Activated CD4-positive, alpha-beta T cell treated with anti-CD3 and anti-CD28 coated beads, Interleukin-2, amount 10 ng/mL, durations not matched to agents 7 days and 5 days (primary cell): ENCODE measurements around the gene PTPN2. TPM values are rescaled to one million over a fixed set of nuclear protein-coding genes. Genes with fewer than 3 reads are reported as not detected.

ENCODE experiments used
- CTCF ChIA-PET: fragments of 350-600 bp; sonication (Branson Sonifier 250); formaldehyde crosslinking; loops from one replicate; lab custom pipeline; 2021; ENCODE audit warnings: antibody characterized with exemption; lab: Charles Lee
- POLR2A ChIA-PET: fragments of 350-600 bp; sonication (Branson Sonifier 250); formaldehyde crosslinking; loops from one replicate; lab custom pipeline; 2021; ENCODE audit warnings: antibody characterized with exemption; lab: Charles Lee
- DNase-seq: peaks from one replicate; pipeline ENCODE4 v3.0.0-alpha.2; 2020
- H3K27ac Mint-ChIP-seq: one replicate; pipeline ENCODE4 v1.8.0; 2021; ENCODE audit warnings: mild to moderate bottlenecking, moderate library complexity, mixed read lengths
- H3K27me3 Mint-ChIP-seq: one replicate; pipeline ENCODE4 v1.8.0; 2021; ENCODE audit warnings: mixed read lengths
- H3K36me3 Mint-ChIP-seq: one replicate; pipeline ENCODE4 v1.8.0; 2021; ENCODE audit warnings: low read depth, mixed read lengths
- H3K4me1 Mint-ChIP-seq: one replicate; pipeline ENCODE4 v1.8.0; 2021; ENCODE audit warnings: mixed read lengths
- H3K4me3 Mint-ChIP-seq: one replicate; pipeline ENCODE4 v1.8.0; 2021; ENCODE audit warnings: mild to moderate bottlenecking, moderate library complexity, mixed read lengths
- H3K9me3 Mint-ChIP-seq: one replicate; pipeline ENCODE4 v1.8.0; 2021; ENCODE audit warnings: mixed read lengths
- total RNA-seq, 2 experiments: library from RNA; stranded (reverse); gene quantifications; one replicate each; pipeline ENCODE4 v1.2.3, GENCODE V29; 2021

Gene PTPN2
- total RNA-seq, 2 experiments from 2014 or later = 61.0 to 69.7 TPM

DNA sequence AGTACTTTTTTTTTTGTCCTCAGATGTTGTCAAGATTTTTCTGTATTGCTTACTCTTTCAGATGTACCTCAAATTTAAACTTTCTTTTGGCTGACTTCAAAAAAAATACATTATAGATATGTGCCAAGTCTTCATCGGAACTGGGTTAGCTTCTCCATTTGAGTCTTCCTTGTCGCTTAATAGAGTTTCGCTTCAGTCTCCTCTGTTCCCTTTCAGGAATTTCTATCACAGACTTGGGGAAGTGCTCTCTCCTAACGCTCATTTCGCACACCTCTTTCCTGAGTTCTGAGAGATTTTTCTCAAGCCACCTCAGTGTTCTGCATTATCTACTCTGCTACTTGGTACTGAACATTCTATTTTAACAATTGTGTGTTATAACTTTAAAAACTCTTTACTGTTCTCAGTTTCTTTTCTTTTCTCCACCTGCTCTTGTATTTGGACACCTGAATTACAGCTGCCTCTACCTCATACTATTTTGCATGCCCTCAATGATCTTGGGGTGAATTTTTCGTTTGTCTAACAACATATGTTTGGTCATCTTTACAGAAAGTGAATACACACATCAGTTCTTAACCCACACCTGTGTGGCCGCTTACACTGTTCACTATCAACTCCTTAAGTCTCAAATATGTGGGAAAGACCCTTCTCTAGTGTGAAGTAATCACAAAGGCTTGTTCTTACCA, 16.5 kb downstream of the PTPN2 start:
- CTCF ChIA-PET = interaction anchor here (1.1 to 1.5 kb wide), 2 partner anchors 10 to 14 kb away, joined by 3 to 4 read pairs; no protein-coding TSS in a partner anchor

DNA sequence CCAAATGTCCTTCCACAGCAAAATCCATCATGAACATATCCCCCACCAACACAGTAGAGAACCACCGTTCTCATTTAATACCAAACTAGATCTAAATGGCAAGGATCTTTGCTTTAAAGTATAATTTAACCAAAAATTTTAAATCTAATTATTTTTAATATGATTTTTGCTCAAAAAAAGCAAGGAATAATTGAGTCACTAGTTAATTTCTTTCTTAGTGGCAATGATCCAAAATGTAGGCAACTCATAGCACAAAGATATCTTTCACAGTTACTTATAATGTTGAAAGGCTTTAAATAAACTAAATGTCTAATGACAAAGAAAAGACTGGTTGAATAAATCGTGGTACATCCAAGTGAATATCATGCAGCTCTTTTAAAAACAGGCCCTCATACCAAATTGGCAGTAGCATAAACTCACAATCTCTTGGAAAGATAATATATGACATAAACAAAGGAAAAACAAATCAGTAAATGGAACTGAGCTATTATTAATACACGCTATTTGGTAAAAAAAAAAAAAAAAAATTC, 20.3 kb downstream of the PTPN2 start:
- POLR2A ChIA-PET = no interaction called here
- DNase-seq = no peak

More for the DNA sequence above, 16.5 kb downstream of the PTPN2 start:
- no peaks in the 10 kb centered on the region for H3K9me3 Mint-ChIP-seq
- POLR2A ChIA-PET = no interaction called here
- H3K27me3 Mint-ChIP-seq = no peaks in the 10 kb centered on the region
- H3K4me1 Mint-ChIP-seq = peaks cover 29% of the 10 kb centered on the region
- peaks cover 12% of the 10 kb centered on the region for H3K36me3 Mint-ChIP-seq
- no peak overlapping the region for H3K4me3 Mint-ChIP-seq
- H3K27ac Mint-ChIP-seq = no peak overlapping the region
- DNase-seq = no peak

DNA sequence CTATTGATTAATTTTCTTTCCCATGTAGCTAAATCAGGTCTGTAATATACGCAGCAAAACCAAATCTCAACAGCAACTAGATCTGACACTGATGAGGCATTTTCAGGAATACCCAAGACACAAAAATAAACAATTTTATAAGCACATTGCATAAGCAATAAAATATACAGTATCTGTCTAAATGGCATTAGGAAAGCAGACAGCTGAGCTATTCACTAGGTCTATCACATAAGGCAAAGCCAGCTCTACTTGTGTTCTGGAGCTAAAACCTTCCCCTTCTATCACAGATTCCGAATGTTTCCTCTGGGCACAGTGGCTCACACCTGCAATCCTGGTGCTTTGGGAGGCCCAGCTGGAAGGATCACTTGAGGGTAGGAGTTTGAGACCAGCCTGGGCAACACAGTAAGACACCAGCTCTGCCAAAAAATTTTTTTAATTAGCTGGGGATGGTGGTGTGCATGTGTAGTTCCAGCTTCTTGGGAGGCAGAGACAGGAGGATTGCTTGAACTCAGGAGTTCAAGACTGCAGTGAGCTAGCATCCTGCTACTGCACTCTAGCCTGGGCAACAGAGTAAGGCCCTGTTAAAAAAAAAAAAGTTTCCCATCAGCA, 21.1 kb downstream of the PTPN2 start:
- DNase-seq = no peak
- Mint-ChIP-seq H3K36me3 (peaks cover 14% of the 10 kb centered on the region), H3K27ac (no peak overlapping the region), H3K27me3 (no peaks in the 10 kb centered on the region), H3K4me1 (peaks cover 54% of the 10 kb centered on the region), H3K9me3 (no peaks in the 10 kb centered on the region), H3K4me3 (no peak overlapping the region)
- CTCF ChIA-PET = interaction anchor here (0.6 to 2.0 kb wide), 8 partner anchors 13 to 146 kb away, joined by 3 to 12 read pairs (median 4); no protein-coding TSS in a partner anchor
- POLR2A ChIA-PET = interaction anchor here (0.6 kb wide), 1 partner anchor 89 kb away, joined by 6 read pairs; no protein-coding TSS in a partner anchor

More for the DNA sequence above, 20.3 kb downstream of the PTPN2 start:
- Mint-ChIP-seq H3K36me3 (peaks cover 13% of the 10 kb centered on the region), H3K4me3 (no peak overlapping the region), H3K9me3 (no peaks in the 10 kb centered on the region), H3K27me3 (no peaks in the 10 kb centered on the region), H3K4me1 (peaks cover 50% of the 10 kb centered on the region), H3K27ac (no peak overlapping the region)
- CTCF ChIA-PET = interaction anchor here (0.6 to 2.0 kb wide), 6 partner anchors 11 to 27 kb away, joined by 3 to 12 read pairs (median 6); no protein-coding TSS in a partner anchor

DNA sequence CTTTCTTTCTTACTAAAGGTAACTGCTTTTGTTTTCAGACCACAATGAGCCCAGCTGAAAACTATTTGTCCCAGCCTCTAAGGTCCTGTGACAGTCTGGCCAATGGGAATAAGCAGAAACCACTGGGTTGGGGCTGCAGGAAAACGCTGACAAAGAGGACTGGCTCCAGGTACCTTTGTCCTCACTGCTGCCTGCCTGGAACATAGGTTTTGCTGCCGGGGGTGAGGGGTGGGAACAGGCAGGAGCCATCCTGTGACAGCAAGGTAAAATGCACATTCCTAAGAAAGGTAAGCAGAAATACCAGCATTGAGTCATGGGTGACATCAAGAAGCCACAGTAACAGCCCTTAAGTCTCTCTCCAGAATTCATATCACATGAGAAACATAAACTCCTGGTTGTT, 21.6 kb downstream of the PTPN2 start:
- peaks cover 14% of the 10 kb centered on the region for H3K36me3 Mint-ChIP-seq
- POLR2A ChIA-PET = interaction anchor here (0.6 kb wide), 1 partner anchor 88 kb away, joined by 6 read pairs; no protein-coding TSS in a partner anchor

DNA sequence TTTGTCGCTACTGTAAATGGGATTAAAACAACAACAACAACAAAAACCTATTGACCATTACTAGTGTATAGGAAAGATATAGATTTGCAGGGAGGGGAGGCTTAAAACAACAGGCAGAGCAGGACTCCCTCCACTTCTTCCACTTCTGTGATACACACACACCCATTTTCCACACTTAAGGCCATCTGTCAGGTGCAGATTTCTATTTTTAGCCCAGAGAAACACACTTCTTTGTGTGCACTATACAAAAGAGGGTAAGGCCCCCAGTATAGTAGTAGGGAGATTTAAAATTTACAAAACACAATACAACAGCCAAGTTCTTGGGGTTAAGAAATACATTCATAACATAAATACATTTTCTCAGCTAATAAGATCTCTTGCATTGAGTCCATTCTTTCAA, 22.4 kb downstream of the PTPN2 start:
- H3K4me1 Mint-ChIP-seq = peaks cover 61% of the 10 kb centered on the region

More for the DNA sequence above, 21.6 kb downstream of the PTPN2 start:
- H3K4me1 Mint-ChIP-seq = peaks cover 55% of the 10 kb centered on the region
- H3K4me3 Mint-ChIP-seq = no peak overlapping the region
- no peaks in the 10 kb centered on the region for H3K9me3 Mint-ChIP-seq
- no peaks in the 10 kb centered on the region for H3K27me3 Mint-ChIP-seq
- CTCF ChIA-PET = interaction anchor here (0.6 to 2.0 kb wide), 8 partner anchors 12 to 146 kb away, joined by 3 to 12 read pairs (median 3); no protein-coding TSS in a partner anchor
- no peak for DNase-seq
- peak overlapping the region; percentile 69 for H3K27ac Mint-ChIP-seq

DNA sequence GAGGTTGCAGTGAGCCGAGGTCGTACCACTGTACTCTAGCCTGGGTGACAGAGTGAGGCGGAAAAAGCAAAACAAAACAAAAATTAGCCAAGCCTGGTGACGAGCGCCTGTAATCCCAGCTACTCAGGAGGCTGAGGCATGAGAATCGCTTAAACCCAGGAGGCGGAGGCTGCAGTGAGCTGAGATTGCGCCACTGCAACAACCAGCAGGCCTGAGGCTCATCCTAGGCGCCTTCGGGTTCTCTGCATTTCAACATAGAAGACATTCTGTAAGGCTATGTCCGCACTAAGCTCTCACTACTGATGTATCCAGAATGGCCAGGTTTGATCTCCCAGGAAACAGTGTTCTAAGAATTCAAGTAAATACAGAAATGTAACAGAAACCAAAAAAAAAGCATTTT, 23.5 kb downstream of the PTPN2 start:
- no peaks in the 10 kb centered on the region for H3K9me3 Mint-ChIP-seq
- DNase-seq = no peak
- H3K27ac Mint-ChIP-seq = peak overlapping the region; percentile 57
- H3K36me3 Mint-ChIP-seq = peaks cover 25% of the 10 kb centered on the region
- no peak overlapping the region for H3K4me3 Mint-ChIP-seq
- CTCF ChIA-PET = interaction anchor here (2.1 to 2.7 kb wide), 2 partner anchors 16 to 23 kb away, joined by 6 to 9 read pairs; partner anchors contain the start of gene PTPN2
- H3K4me1 Mint-ChIP-seq = peaks cover 66% of the 10 kb centered on the region
- POLR2A ChIA-PET = no interaction called here
- H3K27me3 Mint-ChIP-seq = no peaks in the 10 kb centered on the region

More for the DNA sequence above, 22.4 kb downstream of the PTPN2 start:
- POLR2A ChIA-PET = no interaction called here
- Mint-ChIP-seq H3K36me3 (peaks cover 18% of the 10 kb centered on the region), H3K27me3 (no peaks in the 10 kb centered on the region), H3K9me3 (no peaks in the 10 kb centered on the region), H3K4me3 (no peak overlapping the region), H3K27ac (no peak overlapping the region)
- CTCF ChIA-PET = interaction anchor here (0.6 to 1.1 kb wide), 3 partner anchors 9 to 72 kb away, joined by 3 read pairs; no protein-coding TSS in a partner anchor
- DNase-seq = no peak

DNA sequence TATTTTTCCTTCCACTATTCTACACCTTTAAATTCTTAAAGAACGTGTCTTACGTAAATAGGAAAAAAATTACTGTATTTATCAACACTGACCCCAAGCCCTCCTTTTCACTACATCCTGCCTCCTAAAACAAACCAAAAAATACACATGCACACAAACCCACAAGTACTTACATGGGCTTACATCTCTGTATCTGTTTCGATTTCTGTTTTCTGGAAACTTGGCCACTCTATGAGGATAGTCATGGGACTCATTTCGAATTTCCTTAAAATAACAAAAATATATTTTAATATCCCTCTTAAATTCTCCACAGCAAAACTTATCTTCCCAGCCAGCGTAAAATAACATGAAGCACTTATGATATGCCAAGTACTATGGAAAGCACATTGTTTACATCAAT, 25.0 kb downstream of the PTPN2 start:
- ChIA-PET CTCF (interaction anchor here (2.1 to 2.7 kb wide), 2 partner anchors 14 to 24 kb away, joined by 6 to 9 read pairs; partner anchors contain the start of gene PTPN2), POLR2A (no interaction called here)
- peak overlapping the region; percentile 71 for H3K27ac Mint-ChIP-seq
- no peaks in the 10 kb centered on the region for H3K9me3 Mint-ChIP-seq
- H3K27me3 Mint-ChIP-seq = no peaks in the 10 kb centered on the region
- H3K36me3 Mint-ChIP-seq = peaks cover 35% of the 10 kb centered on the region
- no peak overlapping the region for H3K4me3 Mint-ChIP-seq
- H3K4me1 Mint-ChIP-seq = peaks cover 72% of the 10 kb centered on the region
- no peak for DNase-seq

DNA sequence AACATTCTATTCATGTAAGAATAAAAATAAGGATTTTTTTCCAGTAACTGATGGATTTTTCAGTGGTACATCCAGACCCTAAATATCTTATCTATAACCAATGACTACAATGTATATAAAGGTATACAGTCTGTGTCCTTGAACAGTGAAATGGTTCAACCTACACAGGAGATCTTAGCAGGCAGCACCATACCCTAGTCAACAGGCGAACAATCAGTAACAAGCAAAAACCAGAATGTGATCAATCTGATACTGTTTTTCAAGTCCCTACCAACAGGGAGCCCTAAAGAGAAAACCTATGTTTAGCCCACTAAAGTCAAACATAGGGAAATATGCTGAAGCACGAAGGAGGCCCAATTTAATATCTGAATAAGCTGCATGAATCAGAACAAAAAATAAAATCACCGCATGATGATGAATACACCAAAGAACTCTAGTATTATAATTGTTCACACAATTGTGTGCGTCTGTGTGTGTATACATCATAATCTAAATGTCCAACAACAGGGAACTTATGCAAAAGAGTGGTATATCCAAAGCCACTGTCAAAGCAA, 26.0 kb downstream of the PTPN2 start:
- H3K27ac Mint-ChIP-seq = peak overlapping the region; percentile 76
- no peak overlapping the region for H3K4me3 Mint-ChIP-seq
- no peaks in the 10 kb centered on the region for H3K9me3 Mint-ChIP-seq
- peaks cover 73% of the 10 kb centered on the region for H3K4me1 Mint-ChIP-seq
- CTCF ChIA-PET = interaction anchor here (0.9 to 2.7 kb wide), 3 partner anchors 8 to 25 kb away, joined by 3 to 9 read pairs (median 7); partner anchors contain the start of gene PTPN2
- DNase-seq = no peak
- POLR2A ChIA-PET = interaction anchor here (0.6 kb wide), 1 partner anchor 18 kb away, joined by 4 read pairs; no protein-coding TSS in a partner anchor
- no peaks in the 10 kb centered on the region for H3K27me3 Mint-ChIP-seq
- H3K36me3 Mint-ChIP-seq = peaks cover 42% of the 10 kb centered on the region

DNA sequence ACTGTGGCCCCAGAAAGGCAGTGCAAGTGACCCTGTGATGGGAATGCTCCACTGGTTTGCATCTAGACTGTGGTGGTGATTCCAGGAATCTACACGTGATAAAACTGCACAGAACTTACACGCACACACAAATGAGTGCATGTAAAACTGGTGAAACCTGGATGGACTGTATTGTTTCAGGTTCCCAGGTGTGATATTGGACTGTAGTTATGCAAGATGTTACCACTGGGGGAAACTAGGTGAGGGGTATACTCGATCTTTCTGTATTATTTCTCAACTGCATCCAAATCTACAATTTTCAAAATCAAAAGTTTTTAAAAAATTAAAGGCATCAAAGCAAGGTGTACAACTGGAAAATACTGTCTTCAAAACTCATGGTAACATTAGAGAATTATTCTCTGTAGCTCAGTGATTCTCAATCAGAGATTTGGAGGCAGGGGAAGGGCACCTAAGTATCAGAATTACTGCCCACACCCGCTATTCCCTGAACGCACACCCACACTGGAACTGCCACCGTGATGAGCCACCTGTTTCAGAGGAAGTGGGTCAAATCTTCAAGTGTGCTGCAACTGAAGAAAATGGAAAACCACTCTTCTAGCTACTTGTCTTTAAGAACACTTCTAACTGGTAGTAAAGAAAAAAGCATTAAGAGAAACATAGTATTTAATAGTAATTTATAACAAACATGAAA, 26.7 kb downstream of the PTPN2 start:
- Mint-ChIP-seq H3K4me1 (peaks cover 69% of the 10 kb centered on the region), H3K27ac (peak overlapping the region; percentile 76), H3K9me3 (no peaks in the 10 kb centered on the region), H3K36me3 (peaks cover 44% of the 10 kb centered on the region), H3K4me3 (peak overlapping the region; percentile 42), H3K27me3 (no peaks in the 10 kb centered on the region)
- ChIA-PET CTCF (interaction anchor here (0.9 to 1.2 kb wide), 2 partner anchors 9 to 24 kb away, joined by 3 to 7 read pairs; no protein-coding TSS in a partner anchor), POLR2A (no interaction called here)
- peak; percentile 31 for DNase-seq

DNA sequence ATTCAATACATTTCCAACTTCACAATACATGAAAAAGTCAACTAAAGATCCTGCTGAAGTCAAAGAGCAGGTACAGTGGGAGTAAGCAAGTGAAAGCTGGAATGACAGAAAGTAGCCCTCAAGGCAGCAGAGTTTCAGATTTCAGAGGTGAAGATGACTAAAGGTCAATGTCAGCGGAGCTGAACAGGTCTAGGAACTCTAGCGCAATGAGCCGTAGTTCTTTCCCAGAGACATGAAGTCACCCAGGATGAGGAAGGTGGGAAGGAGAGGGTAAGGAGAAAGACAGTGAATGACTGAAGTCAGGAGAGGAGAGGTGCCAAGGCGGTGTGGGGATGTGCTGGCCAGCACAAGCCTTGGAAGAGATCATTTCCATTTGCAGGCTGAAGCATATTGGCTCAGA, 28.1 kb downstream of the PTPN2 start:
- H3K36me3 Mint-ChIP-seq = peaks cover 48% of the 10 kb centered on the region
- DNase-seq = no peak
- ChIA-PET POLR2A (interaction anchor here (0.6 kb wide), 1 partner anchor 13 kb away, joined by 3 read pairs; no protein-coding TSS in a partner anchor), CTCF (interaction anchor here (0.5 to 0.6 kb wide), 2 partner anchors 9 to 151 kb away, joined by 3 read pairs; no protein-coding TSS in a partner anchor)
- H3K27me3 Mint-ChIP-seq = no peaks in the 10 kb centered on the region
- no peak overlapping the region for H3K27ac Mint-ChIP-seq
- no peak overlapping the region for H3K4me3 Mint-ChIP-seq
- H3K4me1 Mint-ChIP-seq = peaks cover 61% of the 10 kb centered on the region
- no peaks in the 10 kb centered on the region for H3K9me3 Mint-ChIP-seq

DNA sequence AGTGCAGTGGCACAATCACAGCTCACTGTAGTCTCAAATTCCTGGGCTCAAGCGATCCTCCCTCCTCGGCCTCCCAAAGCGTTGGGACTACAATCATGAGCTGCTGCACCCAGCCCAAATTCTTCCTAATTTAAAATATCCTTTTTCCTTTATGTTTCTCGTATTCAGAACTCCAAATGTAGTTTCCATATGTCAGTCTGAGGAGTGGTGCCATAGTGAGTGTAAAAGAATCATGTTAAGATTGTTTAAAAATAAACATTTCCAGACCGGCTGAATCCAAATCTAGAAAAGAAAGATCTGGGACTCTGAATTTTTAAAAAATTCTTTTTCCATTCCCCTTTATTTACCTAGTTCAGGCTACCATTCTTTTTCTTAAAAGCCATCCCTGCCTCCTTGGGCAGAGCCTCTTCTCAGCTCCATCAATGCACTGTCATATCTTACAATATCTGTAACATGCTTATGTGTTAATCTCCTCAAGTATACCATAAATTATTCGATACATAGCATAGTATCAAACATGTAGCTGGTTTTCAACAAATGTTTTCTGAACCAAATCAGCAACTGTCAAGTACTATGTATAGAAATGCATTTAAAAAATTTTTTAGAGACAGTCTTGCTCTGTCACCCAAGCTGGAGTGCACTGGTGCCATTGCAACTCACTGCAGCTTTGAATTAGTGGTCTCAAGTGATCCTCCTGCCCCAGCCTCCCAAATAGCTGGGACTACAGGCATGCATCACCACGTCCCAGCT, 31.3 kb downstream of the PTPN2 start:
- Mint-ChIP-seq H3K27ac (no peak overlapping the region), H3K4me3 (no peak overlapping the region), H3K27me3 (no peaks in the 10 kb centered on the region), H3K36me3 (peaks cover 53% of the 10 kb centered on the region), H3K4me1 (peaks cover 46% of the 10 kb centered on the region), H3K9me3 (no peaks in the 10 kb centered on the region)
- CTCF ChIA-PET = interaction anchor here (0.5 to 2.5 kb wide), 4 partner anchors 9 to 29 kb away, joined by 3 to 10 read pairs (median 6); no protein-coding TSS in a partner anchor
- DNase-seq = no peak
- POLR2A ChIA-PET = no interaction called here
